Fibroblast of lung (primary cell): ENCODE results near the gene RGL2. TPM values are rescaled to one million over a fixed set of nuclear protein-coding genes. Genes with fewer than 3 reads are reported as not detected.
A peak's percentile ranks its signal among the peaks of the same experiment; 100 is the strongest.
"Not testable (repeated sequence)": the region's sequence is repeated elsewhere in the genome, so short reads cannot be mapped to it uniquely, and the experiment has no call there.

ENCODE experiments used
- DNase-seq, 2 donors: peaks; one replicate each; pipeline versions ENCODE4 v3.0.0 to v3.0.0-alpha.2; 2010; ENCODE audit warnings: low read depth in 2 of 2
- H2AFZ ChIP-seq: 2 replicates; pipeline ENCODE4 v1.5.1; 2012; ENCODE audit warnings: low read length, control low read depth, inconsistent platforms
- H3K27ac ChIP-seq: 2 replicates; pipeline ENCODE4 v1.5.1; 2011; ENCODE audit warnings: low read length, control low read depth; ENCODE audit not compliant: insufficient read depth
- H3K27me3 ChIP-seq: 2 replicates; pipeline ENCODE4 v1.5.1; 2011; ENCODE audit warnings: mild to moderate bottlenecking, low read length; ENCODE audit not compliant: control insufficient read depth, insufficient read depth
- H3K36me3 ChIP-seq: 2 replicates; pipeline ENCODE4 v1.5.1; 2011; ENCODE audit warnings: low read length; ENCODE audit not compliant: control insufficient read depth, insufficient read depth
- H3K4me1 ChIP-seq: 2 replicates; pipeline ENCODE4 v1.5.1; 2011; ENCODE audit warnings: low read length; ENCODE audit not compliant: control insufficient read depth, insufficient read depth; ENCODE audit errors: extremely low read depth
- H3K4me2 ChIP-seq: 2 replicates; pipeline ENCODE4 v1.5.1; 2011; ENCODE audit warnings: low read length, control low read depth; ENCODE audit not compliant: insufficient read depth; ENCODE audit errors: extremely low read depth
- H3K4me3 ChIP-seq, 4 experiments: fragments of 200-600 bp in 1 of 4; sonication (generic) in 1 of 4; replicated peaks in 1 of 4; 2 replicates each; pipeline ENCODE4 v1.5.1; 2011 to 2016; ENCODE audit warnings: low read length in 4 of 4, low read depth in 3 of 4, mild to moderate bottlenecking in 3 of 4, control low read depth in 2 of 4, inconsistent platforms in 1 of 4, mixed read lengths in 1 of 4; ENCODE audit not compliant: insufficient read depth in 1 of 4; ENCODE audit errors: control extremely low read depth in 1 of 4
- H3K79me2 ChIP-seq: 2 replicates; pipeline ENCODE4 v1.5.1; 2012; ENCODE audit warnings: mild to moderate bottlenecking, low read length, inconsistent platforms; ENCODE audit not compliant: control insufficient read depth, insufficient read depth
- H3K9ac ChIP-seq: 2 replicates; pipeline ENCODE4 v1.5.1; 2011; ENCODE audit warnings: mild to moderate bottlenecking, low read length, control low read depth; ENCODE audit not compliant: insufficient read depth
- H3K9me3 ChIP-seq: 2 replicates; pipeline ENCODE4 v1.5.1; 2012; ENCODE audit warnings: low read depth, low read length; ENCODE audit not compliant: control insufficient read depth, insufficient read depth
- H4K20me1 ChIP-seq: 2 replicates; pipeline ENCODE4 v1.5.1; 2011; ENCODE audit warnings: low read length; ENCODE audit not compliant: control insufficient read depth, insufficient read depth; ENCODE audit errors: extremely low read depth
- EZH2 ChIP-seq: IDR thresholded peaks from 2 replicates; pipeline ENCODE4 v1.5.1; 2012; ENCODE audit warnings: low read length, control low read depth, mild to moderate bottlenecking; ENCODE audit errors: missing control alignments
- polyA plus RNA-seq, 2 donors: library from polyadenylated mRNA; depleted of rRNA in 1 of 2; stranded (reverse) in 1 of 2; unstranded in 1 of 2; fragments of >200 nt; gene quantifications; 2 replicates each; pipeline ENCODE4 v1.2.1, GENCODE V29; 2011 to 2012; ENCODE audit warnings: missing spikeins in 1 of 2
- total RNA-seq: library from RNA; depleted of rRNA; stranded (reverse); fragments of >200 nt; gene quantifications from 2 replicates; pipeline ENCODE4 v1.2.1, GENCODE V29; 2014
- TF ChIP-seq, protein P1 (sequence below), 2 donors: IDR thresholded peaks in 1 of 2; conservative IDR thresholded peaks in 1 of 2; 1 replicate in 1 of 2; 2 replicates in 1 of 2; pipeline ENCODE4 v1.5.1; 2011 to 2012; ENCODE audit warnings: low read length in 2 of 2, control low read depth in 1 of 2, inconsistent platforms in 1 of 2, low read depth in 1 of 2, mild to moderate bottlenecking in 1 of 2

Gene RGL2
- total and polyA plus RNA-seq, 2 donors (not counting 1 experiment from before 2014, with no cell fraction given), result 17.4 to 22.8 TPM

DNA sequence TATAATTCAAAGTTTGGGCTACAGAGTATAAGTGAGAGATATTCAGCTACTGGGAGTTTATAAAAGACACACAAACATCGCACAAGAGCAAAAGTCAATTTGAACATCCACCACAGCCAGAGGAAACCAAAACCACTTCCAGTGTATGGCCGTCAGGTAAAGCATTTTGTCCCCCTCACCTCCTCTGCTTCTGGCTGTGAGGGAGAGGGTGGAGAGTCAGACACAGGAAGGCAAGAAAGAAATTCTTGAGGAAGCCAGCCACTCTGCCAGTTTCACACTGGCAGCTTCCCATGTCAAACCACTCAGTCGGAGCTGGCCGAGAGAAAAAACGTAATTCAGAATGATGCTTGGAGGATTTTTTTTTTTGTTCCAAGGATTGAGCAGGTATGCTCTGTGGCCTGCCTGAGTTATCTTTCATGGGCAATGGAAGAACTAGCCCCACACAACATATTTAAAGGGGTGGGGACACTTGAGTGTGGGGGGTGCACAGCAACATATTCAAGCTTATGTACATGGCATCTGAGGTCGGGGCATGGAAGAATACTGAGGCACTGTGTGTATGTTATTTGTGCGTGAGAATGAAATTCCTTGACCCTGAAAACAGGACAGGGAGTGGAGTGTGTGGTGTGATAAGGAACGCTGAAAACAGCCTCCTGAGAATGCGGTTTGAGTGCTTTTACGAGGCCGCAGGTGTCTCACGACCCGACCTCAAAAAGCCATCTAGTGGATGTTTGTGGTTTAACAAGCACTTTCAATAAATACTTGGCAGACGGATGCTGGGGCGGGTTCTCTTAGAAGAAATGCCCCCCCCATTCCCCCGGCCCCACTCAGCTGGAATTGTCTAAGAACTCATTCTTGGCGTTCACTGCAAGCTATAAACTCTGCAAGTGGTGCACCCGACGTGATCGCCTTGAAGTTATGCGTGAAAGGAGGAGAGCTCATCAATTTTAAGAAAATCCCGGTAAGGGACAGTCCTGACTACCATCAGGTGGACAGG is 46.3 kb upstream of the RGL2 start:
- Histone ChIP-seq H3K27ac (no peak overlapping the region), H3K79me2 (no peaks in the 10 kb centered on the region), H3K36me3 (no peaks in the 10 kb centered on the region), H2AFZ (no peak overlapping the region), H3K9me3 (no peaks in the 10 kb centered on the region), H3K27me3 (no peaks in the 10 kb centered on the region), H4K20me1 (no peaks in the 10 kb centered on the region), H3K9ac (no peak overlapping the region), H3K4me3 (no peak overlapping the region), H3K4me2 (no peak overlapping the region), H3K4me1 (no peaks in the 10 kb centered on the region)
- peak; percentile 75 to 93 for DNase-seq
- TF ChIP-seq EZH2, result no peak
- TF ChIP-seq, protein P1, sequence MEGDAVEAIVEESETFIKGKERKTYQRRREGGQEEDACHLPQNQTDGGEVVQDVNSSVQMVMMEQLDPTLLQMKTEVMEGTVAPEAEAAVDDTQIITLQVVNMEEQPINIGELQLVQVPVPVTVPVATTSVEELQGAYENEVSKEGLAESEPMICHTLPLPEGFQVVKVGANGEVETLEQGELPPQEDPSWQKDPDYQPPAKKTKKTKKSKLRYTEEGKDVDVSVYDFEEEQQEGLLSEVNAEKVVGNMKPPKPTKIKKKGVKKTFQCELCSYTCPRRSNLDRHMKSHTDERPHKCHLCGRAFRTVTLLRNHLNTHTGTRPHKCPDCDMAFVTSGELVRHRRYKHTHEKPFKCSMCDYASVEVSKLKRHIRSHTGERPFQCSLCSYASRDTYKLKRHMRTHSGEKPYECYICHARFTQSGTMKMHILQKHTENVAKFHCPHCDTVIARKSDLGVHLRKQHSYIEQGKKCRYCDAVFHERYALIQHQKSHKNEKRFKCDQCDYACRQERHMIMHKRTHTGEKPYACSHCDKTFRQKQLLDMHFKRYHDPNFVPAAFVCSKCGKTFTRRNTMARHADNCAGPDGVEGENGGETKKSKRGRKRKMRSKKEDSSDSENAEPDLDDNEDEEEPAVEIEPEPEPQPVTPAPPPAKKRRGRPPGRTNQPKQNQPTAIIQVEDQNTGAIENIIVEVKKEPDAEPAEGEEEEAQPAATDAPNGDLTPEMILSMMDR (conservative IDR thresholded peaks at IDR 0.05 in 1 of 2, IDR thresholded peaks at IDR 0.05 in 1 of 2; ENCODE audit: low read depth in 1 of 2, low read length in 2 of 2), result peak; percentile 41 to 58

DNA sequence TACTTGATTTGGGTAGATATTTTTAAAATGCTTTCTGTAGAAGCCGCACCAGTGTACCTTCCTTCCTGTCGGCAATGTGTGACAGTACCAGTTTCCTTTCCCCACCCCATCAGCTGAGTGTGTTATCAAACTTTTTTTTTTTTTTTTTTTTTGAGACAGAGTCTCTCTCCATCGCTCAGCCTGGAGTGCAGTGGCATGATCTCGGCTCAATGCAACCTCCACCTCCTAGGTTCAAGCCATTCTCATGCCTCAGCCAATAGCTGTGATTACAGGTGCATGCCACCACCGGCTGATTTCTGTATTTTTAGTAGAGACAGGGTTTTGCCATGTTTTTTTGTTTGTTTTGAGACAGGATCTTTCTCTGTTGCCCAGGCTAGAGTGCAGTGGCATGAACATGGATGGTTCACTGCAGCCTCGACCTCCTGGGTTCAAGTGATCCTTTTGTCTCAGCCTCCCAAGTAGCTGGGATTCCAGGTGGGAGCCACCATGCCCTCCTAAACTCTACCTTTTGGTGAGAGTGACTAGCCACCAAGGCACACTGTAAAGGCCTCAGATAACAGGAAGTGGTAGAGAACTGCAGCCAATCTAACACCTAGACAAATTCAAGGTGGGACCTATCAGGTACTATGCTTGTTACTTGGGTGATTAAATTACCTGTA is 45.3 kb upstream of the RGL2 start:
- no peaks in the 10 kb centered on the region for H3K9me3 ChIP-seq
- no peak for DNase-seq
- H3K27ac ChIP-seq, result no peak overlapping the region
- no peak overlapping the region for H3K4me3 ChIP-seq
- no peaks in the 10 kb centered on the region for H3K79me2 ChIP-seq
- H2AFZ ChIP-seq, result no peak overlapping the region
- H3K4me2 ChIP-seq, result no peak overlapping the region
- no peaks in the 10 kb centered on the region for H3K36me3 ChIP-seq
- no peaks in the 10 kb centered on the region for H3K27me3 ChIP-seq
- H4K20me1 ChIP-seq, result no peaks in the 10 kb centered on the region
- no peak overlapping the region for H3K9ac ChIP-seq
- H3K4me1 ChIP-seq, result no peaks in the 10 kb centered on the region
- no peak for TF ChIP-seq EZH2
- TF ChIP-seq, protein P1 (conservative IDR thresholded peaks at IDR 0.05 in 1 of 2, IDR thresholded peaks at IDR 0.05 in 1 of 2; ENCODE audit: low read depth in 1 of 2, low read length in 2 of 2), result no peak

DNA sequence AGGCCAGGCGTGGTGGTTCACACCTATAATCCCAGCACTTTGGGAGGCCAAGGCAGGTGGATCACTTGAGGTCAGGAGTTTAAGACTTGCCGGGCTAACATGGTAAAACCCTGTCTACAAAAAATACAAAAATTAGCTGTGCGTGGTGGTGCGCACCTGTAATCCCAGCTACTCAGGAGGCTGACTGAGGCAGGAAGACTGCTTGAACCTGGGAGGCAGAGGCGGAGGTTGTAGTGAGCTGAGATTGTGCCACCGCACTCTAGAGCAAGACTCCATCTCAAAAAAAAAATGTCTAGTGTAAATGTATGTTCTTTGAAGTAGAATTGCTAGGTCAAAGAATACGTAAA is 44.8 kb upstream of the RGL2 start:
- H3K9me3 ChIP-seq, H3K27ac ChIP-seq, H4K20me1 ChIP-seq, H2AFZ ChIP-seq, DNase-seq, H3K4me3 ChIP-seq, H3K27me3 ChIP-seq, H3K4me2 ChIP-seq, H3K4me1 ChIP-seq, H3K36me3 ChIP-seq, H3K9ac ChIP-seq, H3K79me2 ChIP-seq: not testable (repeated sequence)
